H9 (cell line): ENCODE measurements around the gene TADA2A. TPM values are rescaled to one million over a fixed set of nuclear protein-coding genes. Genes with fewer than 3 reads are reported as not detected.

Source experiments
- DNase-seq: peaks from one replicate; pipeline ENCODE4 v3.0.0-alpha.2; 2017
- H2AFZ ChIP-seq: one replicate; pipeline ENCODE4 v1.6.1; 2013; ENCODE audit warnings: mild to moderate bottlenecking, low read length, control low read depth, moderate library complexity
- H2AK5ac ChIP-seq: 2 replicates; pipeline ENCODE4 v1.6.1; 2013; ENCODE audit warnings: low read length, control low read depth, mixed read lengths; ENCODE audit not compliant: insufficient read length
- H2BK120ac ChIP-seq: one replicate; pipeline ENCODE4 v1.6.1; 2013; ENCODE audit warnings: low read depth, mild to moderate bottlenecking, low read length, control low read depth, inconsistent platforms; ENCODE audit not compliant: poor library complexity, severe bottlenecking
- H2BK12ac ChIP-seq: 2 replicates; pipeline ENCODE4 v1.6.1; 2013; ENCODE audit warnings: low read length, control low read depth, mixed read lengths, low read depth; ENCODE audit not compliant: insufficient read length
- H2BK15ac ChIP-seq: 2 replicates; pipeline ENCODE4 v1.6.1; 2013; ENCODE audit warnings: low read depth, low read length, control low read depth
- H2BK20ac ChIP-seq: one replicate; pipeline ENCODE4 v1.6.1; 2013; ENCODE audit warnings: low read depth, mild to moderate bottlenecking, low read length, control low read depth, inconsistent platforms; ENCODE audit not compliant: poor library complexity, severe bottlenecking
- H2BK5ac ChIP-seq: 2 replicates; pipeline ENCODE4 v1.6.1; 2013; ENCODE audit warnings: low read length, control low read depth, mixed read lengths; ENCODE audit not compliant: insufficient read length
- H3K14ac ChIP-seq: 2 replicates; pipeline ENCODE4 v1.6.1; 2013; ENCODE audit warnings: low read length, control low read depth; ENCODE audit not compliant: insufficient read depth
- H3K18ac ChIP-seq: 2 replicates; pipeline ENCODE4 v1.6.1; 2013; ENCODE audit warnings: low read depth, mild to moderate bottlenecking, mixed read lengths, low read length, control low read depth; ENCODE audit not compliant: insufficient read length
- H3K23ac ChIP-seq: 2 replicates; pipeline ENCODE4 v1.6.1; 2013; ENCODE audit warnings: low read length, control low read depth, mixed read lengths, low read depth; ENCODE audit not compliant: insufficient read length
- H3K23me2 ChIP-seq: 2 replicates; pipeline ENCODE4 v1.6.1; 2013; ENCODE audit warnings: low read depth, mild to moderate bottlenecking, mixed read lengths, low read length, control low read depth; ENCODE audit not compliant: insufficient read length, poor library complexity, severe bottlenecking
- H3K27ac ChIP-seq: 2 replicates; pipeline ENCODE4 v1.5.1; 2013; ENCODE audit warnings: low read length, control low read depth, mixed read lengths, low read depth; ENCODE audit not compliant: insufficient read length
- H3K27me3 ChIP-seq: 2 replicates; pipeline ENCODE4 v1.6.1; 2013; ENCODE audit warnings: low read length, control low read depth, inconsistent platforms; ENCODE audit not compliant: insufficient read depth
- H3K4ac ChIP-seq: 2 replicates; pipeline ENCODE4 v1.6.1; 2013; ENCODE audit warnings: low read depth, mild to moderate bottlenecking, control low read depth, inconsistent platforms, low read length, moderate library complexity
- H3K4me1 ChIP-seq: 2 replicates; pipeline ENCODE4 v1.6.1; 2013; ENCODE audit warnings: low read length, control low read depth, inconsistent platforms; ENCODE audit not compliant: insufficient read depth
- H3K4me2 ChIP-seq: 2 replicates; pipeline ENCODE4 v1.6.1; 2013; ENCODE audit warnings: low read length, control low read depth, mixed read lengths; ENCODE audit not compliant: insufficient read length, insufficient read depth
- H3K56ac ChIP-seq: 2 replicates; pipeline ENCODE4 v1.6.1; 2013; ENCODE audit warnings: low read depth, mild to moderate bottlenecking, mixed read lengths, low read length, control low read depth; ENCODE audit not compliant: insufficient read length
- H3K79me1 ChIP-seq: 2 replicates; pipeline ENCODE4 v1.6.1; 2013; ENCODE audit warnings: low read depth, mild to moderate bottlenecking, moderate library complexity, low read length, control low read depth, inconsistent platforms; ENCODE audit not compliant: insufficient read depth, poor library complexity, severe bottlenecking
- H3K79me2 ChIP-seq: 2 replicates; pipeline ENCODE4 v1.6.1; 2013; ENCODE audit warnings: low read length, control low read depth, inconsistent platforms; ENCODE audit not compliant: insufficient read depth
- H3K9ac ChIP-seq: 2 replicates; pipeline ENCODE4 v1.6.1; 2013; ENCODE audit warnings: low read length, control low read depth, mixed read lengths; ENCODE audit not compliant: insufficient read length; ENCODE audit errors: extremely low read depth
- H3K9me3 ChIP-seq: one replicate; pipeline ENCODE4 v1.6.1; 2013; ENCODE audit warnings: low read depth, low read length, inconsistent platforms; ENCODE audit not compliant: control insufficient read depth
- H3T11ph ChIP-seq: one replicate; pipeline ENCODE4 v1.6.1; 2013; ENCODE audit warnings: mild to moderate bottlenecking, low read length, control low read depth, inconsistent platforms
- H4K20me1 ChIP-seq: one replicate; pipeline ENCODE4 v1.6.1; 2013; ENCODE audit not compliant: control insufficient read depth, insufficient read length, insufficient read depth
- H4K5ac ChIP-seq: 2 replicates; pipeline ENCODE4 v1.6.1; 2013; ENCODE audit warnings: low read depth, mild to moderate bottlenecking, mixed read lengths, low read length, control low read depth; ENCODE audit not compliant: insufficient read length
- H4K8ac ChIP-seq: replicated peaks from 2 replicates; pipeline ENCODE4 v1.6.1; 2013; ENCODE audit warnings: low read length, control low read depth, mixed read lengths, low read depth; ENCODE audit not compliant: insufficient read length
- H4K91ac ChIP-seq: 2 replicates; pipeline ENCODE4 v1.6.1; 2013; ENCODE audit warnings: low read depth, mild to moderate bottlenecking, moderate library complexity, mixed read lengths, low read length, control low read depth; ENCODE audit not compliant: insufficient read length
- H3K27ac Mint-ChIP-seq, 3 experiments: 2 replicates in 2 of 3; 3 replicates in 1 of 3; pipeline ENCODE4 v1.8.0; 2020 to 2021; ENCODE audit warnings: mixed read lengths in 3 of 3, mild to moderate bottlenecking in 1 of 3, moderate library complexity in 1 of 3
- H3K27me3 Mint-ChIP-seq: 2 replicates; pipeline ENCODE4 v1.8.0; 2021; ENCODE audit warnings: low read depth, mild to moderate bottlenecking, moderate library complexity, mixed read lengths
- H3K36me3 Mint-ChIP-seq, 3 experiments: 2 replicates in 2 of 3; 3 replicates in 1 of 3; pipeline ENCODE4 v1.8.0; 2020 to 2021; ENCODE audit warnings: low read depth in 3 of 3, mixed read lengths in 3 of 3; ENCODE audit not compliant: insufficient read depth in 1 of 3
- H3K4me1 Mint-ChIP-seq, 2 experiments: 2 replicates each; pipeline ENCODE4 v1.8.0; 2020; ENCODE audit warnings: mixed read lengths in 2 of 2
- H3K4me3 Mint-ChIP-seq, 2 experiments: 2 replicates in 1 of 2; 3 replicates in 1 of 2; pipeline ENCODE4 v1.8.0; 2020 to 2021; ENCODE audit warnings: mild to moderate bottlenecking in 2 of 2, mixed read lengths in 2 of 2, moderate library complexity in 1 of 2
- H3K9me3 Mint-ChIP-seq, 2 experiments: 2 replicates in 1 of 2; 3 replicates in 1 of 2; pipeline ENCODE4 v1.8.0; 2020; ENCODE audit warnings: mild to moderate bottlenecking in 2 of 2, mixed read lengths in 2 of 2, moderate library complexity in 1 of 2
- CTCF ChIP-seq: fragments of 200-600 bp; sonication (generic); conservative IDR thresholded peaks from 3 replicates; pipeline ENCODE4 v1.8.0; 2021; ENCODE audit warnings: antibody characterized with exemption, mild to moderate bottlenecking
- WGBS: extraction: QIAGEN DNeasy Blood & Tissue Kit; methylation state at CpG from one replicate; pipeline ENCODE4 v1.1.7; 2013; ENCODE audit warnings: missing lambda C conversion rate, low lambda C conversion rate, mixed read lengths; ENCODE audit not compliant: insufficient read length; ENCODE audit errors: extremely low coverage; 5-methylcytosine and 5-hydroxymethylcytosine counted together
- total RNA-seq: library from RNA; stranded (reverse); gene quantifications from 2 replicates; pipeline ENCODE4 v1.2.1, GENCODE V29; 2021

Gene TADA2A
- total RNA-seq, 1 experiment from 2014 or later, result 20.9 TPM

- no peak overlapping the region for H2BK12ac ChIP-seq
- no peaks in the 10 kb centered on the region for H3K79me1 ChIP-seq
- WGBS, result no CpG with 5 or more reads among the region's 3 CpGs
- H2BK15ac ChIP-seq, result no peak overlapping the region
- Mint-ChIP-seq H3K4me1 (peaks cover 13% of the 10 kb centered on the region in 2 experiments), H3K27me3 (no peaks in the 10 kb centered on the region), H3K9me3 (no peaks in the 10 kb centered on the region), H3K4me3 (no peak overlapping the region), H3K27ac (0 out of 7 replicates have a peak overlapping the region, but pooled peaks of 1 of the 3 experiments have one; percentile 15), H3K36me3 (peaks cover 0 to 12% (median 11%) of the 10 kb centered on the region in 3 experiments; a peak in 3 of 7 replicates)
- no peak overlapping the region for H4K91ac ChIP-seq
- no peak overlapping the region for H3K18ac ChIP-seq
- no peak for DNase-seq
- H4K8ac ChIP-seq, result no peak overlapping the region
- no peaks in the 10 kb centered on the region for H4K20me1 ChIP-seq
- H4K5ac ChIP-seq, result no peak overlapping the region
- H3K14ac ChIP-seq, result no peak overlapping the region
- no peaks in the 10 kb centered on the region for H3K9me3 ChIP-seq
- no peak overlapping the region for H3K9ac ChIP-seq
- no peaks in the 10 kb centered on the region for H3K23me2 ChIP-seq
- no peak overlapping the region for H3K4me2 ChIP-seq
- no peak overlapping the region for H3K27ac ChIP-seq
- H3K23ac ChIP-seq, result no peak overlapping the region
- no peak overlapping the region for H3T11ph ChIP-seq
- no peak overlapping the region for H2AK5ac ChIP-seq
- H2BK120ac ChIP-seq, result no peak overlapping the region
- H3K56ac ChIP-seq, result no peak overlapping the region
- no peak overlapping the region for H2BK20ac ChIP-seq
- no peaks in the 10 kb centered on the region for H3K79me2 ChIP-seq
- H2AFZ ChIP-seq, result no peak overlapping the region
- no peak overlapping the region for H2BK5ac ChIP-seq
- no peaks in the 10 kb centered on the region for H3K27me3 ChIP-seq
- no peaks in the 10 kb centered on the region; the same call in 1 of the 2 replicates for H3K4me1 ChIP-seq
- no peak for TF ChIP-seq CTCF
- no peak overlapping the region for H3K4ac ChIP-seq
Observed at GRCh38 chr17:37458805-37459204, 52.1 kb downstream of the TADA2A start.
